Astrocyte of the spinal cord (primary cell): ENCODE results near the gene PLXNA2.

Experiments used
- DNase-seq: peaks from one replicate; pipeline ENCODE4 v3.0.0; 2011; ENCODE audit warnings: low read depth, low spot score
- H3K4me3 ChIP-seq: 2 replicates; pipeline ENCODE4 v1.5.1; 2011; ENCODE audit warnings: low read depth, mild to moderate bottlenecking, low read length, moderate library complexity
- CTCF ChIP-seq: IDR thresholded peaks from 2 replicates; pipeline ENCODE4 v1.5.1; 2012; ENCODE audit warnings: low read depth, mild to moderate bottlenecking, low read length, inconsistent platforms
- in situ Hi-C: cut with HindIII; loops from 2 replicates; pipeline ENCODE4 v1.10.0; 2017; ENCODE audit warnings: low sequenced_read_pairs

Gene PLXNA2

GRCh38 chr1:207981976-207982375, 262.2 kb downstream of the PLXNA2 start:
- no peak for DNase-seq
- TF ChIP-seq CTCF, result peak; percentile 67
- no peak overlapping the region for H3K4me3 ChIP-seq
- in situ Hi-C loops, result no loop called here

GRCh38 chr1:207978441-207978840, 265.7 kb downstream of the PLXNA2 start:
- TF ChIP-seq CTCF, result no peak
- DNase-seq, result no peak
- no peak overlapping the region for H3K4me3 ChIP-seq
- in situ Hi-C loops, result no loop called here

- DNase-seq, result no peak
- in situ Hi-C loops, result no loop called here
- H3K4me3 ChIP-seq, result no peak overlapping the region
- no peak for TF ChIP-seq CTCF
Measured at GRCh38 chr1:207977876-207978275, 266.3 kb downstream of the PLXNA2 start.

GRCh38 chr1:207973898-207974568, 270.2 kb downstream of the PLXNA2 start:
- TF ChIP-seq CTCF, result no peak
- DNase-seq, result no peak
- in situ Hi-C loops, result no loop called here
- H3K4me3 ChIP-seq, result no peak overlapping the region

- no peak for DNase-seq
- H3K4me3 ChIP-seq, result no peak overlapping the region
- in situ Hi-C loops, result no loop called here
- no peak for TF ChIP-seq CTCF
Measured at GRCh38 chr1:207972337-207972736, 271.8 kb downstream of the PLXNA2 start.
